Mesendoderm (in vitro differentiated cells): ENCODE measurements around the gene POLR1H.

ENCODE experiments used
- DNase-seq: peaks from one replicate; pipeline ENCODE4 v3.0.0; 2013
- H2AK5ac ChIP-seq: 2 replicates; pipeline ENCODE4 v1.6.1; 2013; ENCODE audit warnings: low read length, inconsistent platforms
- H2BK120ac ChIP-seq: 2 replicates; pipeline ENCODE4 v1.6.1; 2013; ENCODE audit warnings: low read depth, mild to moderate bottlenecking, low read length, moderate library complexity, mixed read lengths
- H2BK15ac ChIP-seq: replicated peaks from 2 replicates; pipeline ENCODE4 v1.6.1; 2013; ENCODE audit warnings: low read depth, mild to moderate bottlenecking, moderate library complexity
- H2BK5ac ChIP-seq: 2 replicates; pipeline ENCODE4 v1.6.1; 2013; ENCODE audit warnings: low read length, inconsistent platforms
- H3K18ac ChIP-seq: 2 replicates; pipeline ENCODE4 v1.6.1; 2013; ENCODE audit warnings: mild to moderate bottlenecking, low read length, mixed read lengths
- H3K23ac ChIP-seq: one replicate; pipeline ENCODE4 v1.6.1; 2013; ENCODE audit warnings: low read length
- H3K27ac ChIP-seq: 2 replicates; pipeline ENCODE4 v1.5.1; 2013; ENCODE audit warnings: low read depth, mild to moderate bottlenecking, inconsistent platforms, low read length, moderate library complexity
- H3K27me3 ChIP-seq: 2 replicates; pipeline ENCODE4 v1.6.1; 2013; ENCODE audit warnings: low read length, control low read depth, mild to moderate bottlenecking, inconsistent platforms; ENCODE audit not compliant: insufficient read depth, poor library complexity
- H3K36me3 ChIP-seq: 2 replicates; pipeline ENCODE4 v1.6.1; 2013; ENCODE audit warnings: low read length, inconsistent platforms; ENCODE audit not compliant: control insufficient read depth, insufficient read depth
- H3K4ac ChIP-seq: one replicate; pipeline ENCODE4 v1.6.1; 2013; ENCODE audit warnings: low read depth, mild to moderate bottlenecking, low read length, moderate library complexity
- H3K4me1 ChIP-seq: 2 replicates; pipeline ENCODE4 v1.6.1; 2013; ENCODE audit warnings: low read depth, low read length, inconsistent platforms; ENCODE audit not compliant: control insufficient read depth
- H3K4me2 ChIP-seq: 2 replicates; pipeline ENCODE4 v1.6.1; 2013; ENCODE audit warnings: low read length
- H3K4me3 ChIP-seq: 2 replicates; pipeline ENCODE4 v1.5.1; 2013; ENCODE audit warnings: mild to moderate bottlenecking, low read length
- H3K56ac ChIP-seq: one replicate; pipeline ENCODE4 v1.6.1; 2013; ENCODE audit warnings: low read length
- H3K79me1 ChIP-seq: 2 replicates; pipeline ENCODE4 v1.6.1; 2013; ENCODE audit warnings: low read length, inconsistent platforms
- H3K79me2 ChIP-seq: 2 replicates; pipeline ENCODE4 v1.6.1; 2013; ENCODE audit warnings: mild to moderate bottlenecking, low read length; ENCODE audit not compliant: control insufficient read depth, insufficient read depth
- H3K9ac ChIP-seq: 2 replicates; pipeline ENCODE4 v1.6.1; 2013; ENCODE audit warnings: low read length, inconsistent platforms
- H4K5ac ChIP-seq: one replicate; pipeline ENCODE4 v1.6.1; 2013; ENCODE audit warnings: low read length
- H4K8ac ChIP-seq: one replicate; pipeline ENCODE4 v1.6.1; 2013; ENCODE audit warnings: low read depth, mild to moderate bottlenecking, control low read depth, low read length, moderate library complexity
- WGBS: extraction: QIAGEN DNeasy Blood & Tissue Kit; methylation state at CpG from one replicate; pipeline ENCODE4 v1.1.7; 2013; ENCODE audit warnings: low lambda C conversion rate, missing lambda C conversion rate; ENCODE audit not compliant: insufficient coverage; ENCODE audit errors: extremely low coverage; 5-methylcytosine and 5-hydroxymethylcytosine counted together

Gene POLR1H

DNA sequence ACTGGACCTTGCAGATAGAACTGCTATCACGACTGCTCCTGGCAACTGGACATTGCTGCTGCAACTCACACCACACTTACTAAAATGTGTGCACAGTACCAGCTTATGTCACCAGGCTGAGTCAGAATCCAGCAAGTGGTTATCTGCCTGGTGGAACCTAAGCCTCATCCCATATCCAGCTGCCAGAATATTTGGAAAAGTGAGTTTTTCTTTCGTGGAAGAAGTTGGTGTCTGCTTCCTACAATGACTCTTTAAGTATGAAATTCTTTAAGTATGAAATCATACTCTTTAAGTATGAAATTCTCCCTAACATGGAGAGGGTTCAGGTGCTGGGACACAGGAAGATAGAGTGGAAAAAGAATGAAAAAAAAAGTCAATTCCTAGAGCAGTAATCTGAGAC is 16.4 kb upstream of the POLR1H start:
- no peak overlapping the region for H3K18ac ChIP-seq
- H4K8ac ChIP-seq, result no peak overlapping the region
- no peak overlapping the region for H3K4me2 ChIP-seq
- H3K9ac ChIP-seq, result no peak overlapping the region
- no peak overlapping the region for H3K27ac ChIP-seq
- no peak overlapping the region for H2AK5ac ChIP-seq
- no peak overlapping the region for H4K5ac ChIP-seq
- H3K36me3 ChIP-seq, result no peaks in the 10 kb centered on the region
- H2BK15ac ChIP-seq, result no peak overlapping the region
- H3K4ac ChIP-seq, result no peak overlapping the region
- no peaks in the 10 kb centered on the region for H3K4me1 ChIP-seq
- no peak overlapping the region for H3K56ac ChIP-seq
- H2BK120ac ChIP-seq, result no peak overlapping the region
- H3K23ac ChIP-seq, result no peak overlapping the region
- no peak for DNase-seq
- H3K79me1 ChIP-seq, result no peaks in the 10 kb centered on the region
- no peaks in the 10 kb centered on the region for H3K79me2 ChIP-seq
- no peaks in the 10 kb centered on the region for H3K27me3 ChIP-seq
- no peak overlapping the region for H3K4me3 ChIP-seq
- no CpG with 5 or more reads among the region's 2 CpGs for WGBS
- no peak overlapping the region for H2BK5ac ChIP-seq

DNA sequence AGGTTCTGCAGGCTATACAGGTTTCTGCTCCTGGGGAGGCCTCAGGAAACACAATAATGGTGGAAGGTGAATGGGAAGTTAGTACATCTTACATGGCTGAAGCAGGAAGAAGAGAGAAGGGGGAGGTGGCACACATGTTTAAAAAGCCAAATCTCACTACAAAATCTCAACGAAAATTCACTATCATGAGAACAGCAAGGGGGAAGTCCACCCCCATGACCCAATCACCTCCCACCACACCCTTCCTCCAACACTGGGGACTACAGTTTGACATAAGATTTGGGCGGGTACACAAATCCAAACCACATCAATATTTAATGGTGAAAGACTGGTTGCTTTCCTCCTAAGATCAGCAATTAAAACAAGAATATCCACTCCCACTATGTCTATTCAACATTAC is 13.8 kb upstream of the POLR1H start:
- H3K79me1 ChIP-seq, result no peaks in the 10 kb centered on the region
- H3K18ac ChIP-seq, result no peak overlapping the region
- no peak overlapping the region for H2BK5ac ChIP-seq
- no peak overlapping the region for H4K8ac ChIP-seq
- no peaks in the 10 kb centered on the region for H3K36me3 ChIP-seq
- no peak overlapping the region for H3K4ac ChIP-seq
- no peaks in the 10 kb centered on the region for H3K4me1 ChIP-seq
- no peaks in the 10 kb centered on the region for H3K79me2 ChIP-seq
- no peak overlapping the region for H2BK15ac ChIP-seq
- no peak overlapping the region for H3K4me2 ChIP-seq
- no peak overlapping the region for H3K4me3 ChIP-seq
- no peak overlapping the region for H3K27ac ChIP-seq
- no peak overlapping the region for H4K5ac ChIP-seq
- no peak overlapping the region for H2BK120ac ChIP-seq
- H3K27me3 ChIP-seq, result no peaks in the 10 kb centered on the region
- no peak for DNase-seq
- no peak overlapping the region for H3K23ac ChIP-seq
- WGBS, result no CpG with 5 or more reads among the region's 2 CpGs
- no peak overlapping the region for H3K9ac ChIP-seq
- no peak overlapping the region for H3K56ac ChIP-seq
- H2AK5ac ChIP-seq, result no peak overlapping the region

DNA sequence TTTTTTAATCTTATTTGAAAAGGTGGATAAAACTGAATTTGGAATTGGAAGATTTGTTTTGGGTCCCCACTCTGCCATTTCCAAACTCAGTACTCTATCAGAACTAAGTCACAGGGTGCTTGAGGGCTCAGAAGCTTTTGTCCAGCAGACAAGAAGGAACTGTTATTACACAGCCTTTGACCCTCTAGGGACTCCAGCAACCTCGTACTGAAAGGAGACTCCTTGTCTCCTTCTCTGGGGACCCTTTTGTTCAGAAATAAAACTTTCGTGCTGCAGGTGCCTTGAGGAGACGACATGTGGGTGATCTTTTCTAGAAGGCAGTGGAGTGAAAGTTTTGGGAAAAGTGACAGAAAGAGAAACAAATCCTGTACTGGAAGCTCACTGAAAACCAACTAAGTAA is 7.4 kb upstream of the POLR1H start:
- Histone ChIP-seq H3K27ac (no peak overlapping the region), H3K36me3 (no peaks in the 10 kb centered on the region), H2BK15ac (no peak overlapping the region), H3K9ac (no peak overlapping the region), H3K23ac (no peak overlapping the region), H3K4me3 (no peak overlapping the region), H3K4ac (no peak overlapping the region), H2BK5ac (no peak overlapping the region), H4K8ac (no peak overlapping the region), H3K79me1 (no peaks in the 10 kb centered on the region), H3K4me1 (no peaks in the 10 kb centered on the region), H2BK120ac (no peak overlapping the region), H4K5ac (no peak overlapping the region), H2AK5ac (no peak overlapping the region), H3K56ac (no peak overlapping the region), H3K18ac (no peak overlapping the region), H3K79me2 (no peaks in the 10 kb centered on the region), H3K4me2 (no peak overlapping the region), H3K27me3 (no peaks in the 10 kb centered on the region)
- no peak for DNase-seq
- WGBS, result no CpG with 5 or more reads among the region's 3 CpGs

DNA sequence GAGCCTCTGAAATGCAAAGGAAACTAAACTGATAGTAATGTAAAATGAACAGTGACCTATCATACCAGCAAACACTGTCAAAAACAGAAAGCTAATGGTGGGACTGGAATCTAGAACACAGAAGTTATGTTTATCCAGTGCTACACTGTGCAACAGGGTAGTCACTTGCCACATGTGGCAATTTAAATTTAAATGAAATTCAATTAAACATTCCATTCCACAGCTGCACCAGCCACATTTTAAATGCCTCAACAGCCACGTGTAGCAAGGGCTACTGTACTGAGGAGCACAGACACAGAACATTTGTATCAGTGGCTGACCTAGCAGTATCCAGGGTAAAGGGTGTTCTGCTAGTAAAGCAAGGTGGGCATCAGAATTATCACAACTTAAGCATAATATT is 5.6 kb upstream of the POLR1H start:
- Histone ChIP-seq H3K9ac (no peak overlapping the region), H2BK120ac (no peak overlapping the region), H3K23ac (no peak overlapping the region), H3K4me3 (no peak overlapping the region), H3K56ac (no peak overlapping the region), H3K79me1 (peaks cover 2% of the 10 kb centered on the region), H2AK5ac (no peak overlapping the region), H3K27ac (no peak overlapping the region), H2BK5ac (no peak overlapping the region), H3K18ac (no peak overlapping the region), H3K36me3 (no peaks in the 10 kb centered on the region), H3K27me3 (no peaks in the 10 kb centered on the region), H3K79me2 (peaks cover under 1% of the 10 kb centered on the region), H4K8ac (no peak overlapping the region), H2BK15ac (no peak overlapping the region), H3K4me2 (no peak overlapping the region), H3K4me1 (peaks cover 2% of the 10 kb centered on the region), H4K5ac (no peak overlapping the region), H3K4ac (no peak overlapping the region)
- DNase-seq, result no peak
- no CpG with 5 or more reads among the region's 1 CpG for WGBS

DNA sequence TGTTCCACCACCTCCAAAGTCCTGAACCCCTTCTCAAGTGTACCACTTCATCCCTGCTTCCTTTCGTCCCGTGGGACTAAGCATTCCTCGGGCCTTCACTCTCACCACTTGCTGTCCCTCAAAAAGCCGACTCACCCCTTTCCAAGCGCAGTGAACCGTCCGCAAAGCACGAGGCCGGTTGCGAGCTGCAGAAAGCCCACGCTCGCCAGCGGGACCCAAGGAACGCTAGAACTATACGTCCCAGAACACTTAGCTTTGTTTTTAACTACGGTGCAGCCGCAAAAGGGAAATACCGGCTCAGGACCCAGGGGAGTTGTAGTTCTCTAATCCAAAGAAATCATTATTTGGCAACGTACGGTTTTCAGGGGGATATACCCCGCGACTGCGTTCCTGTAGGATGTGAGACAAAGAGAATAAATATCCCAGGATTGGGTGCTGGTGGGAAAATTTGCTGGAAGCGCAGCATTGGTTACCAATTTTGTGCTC is 416 bp upstream of the POLR1H start:
- Histone ChIP-seq H2BK5ac (no peak overlapping the region), H3K79me2 (peaks cover 4% of the 10 kb centered on the region), H2BK15ac (no peak overlapping the region), H2BK120ac (no peak overlapping the region), H3K27me3 (no peaks in the 10 kb centered on the region), H3K79me1 (peaks cover 8% of the 10 kb centered on the region), H3K36me3 (no peaks in the 10 kb centered on the region), H3K4me1 (peaks cover 4% of the 10 kb centered on the region), H3K56ac (peak overlapping the region; percentile 92), H3K18ac (no peak overlapping the region), H4K5ac (peak overlapping the region; percentile 47), H3K4ac (no peak overlapping the region), H3K23ac (no peak overlapping the region), H3K4me2 (peak overlapping the region; percentile 79), H3K27ac (no peak overlapping the region), H2AK5ac (no peak overlapping the region), H3K4me3 (peak overlapping the region; percentile 76), H3K9ac (peak overlapping the region; percentile 81), H4K8ac (peak overlapping the region; percentile 84)
- no CpG with 5 or more reads among the region's 24 CpGs for WGBS
- DNase-seq, result peak; percentile 43

DNA sequence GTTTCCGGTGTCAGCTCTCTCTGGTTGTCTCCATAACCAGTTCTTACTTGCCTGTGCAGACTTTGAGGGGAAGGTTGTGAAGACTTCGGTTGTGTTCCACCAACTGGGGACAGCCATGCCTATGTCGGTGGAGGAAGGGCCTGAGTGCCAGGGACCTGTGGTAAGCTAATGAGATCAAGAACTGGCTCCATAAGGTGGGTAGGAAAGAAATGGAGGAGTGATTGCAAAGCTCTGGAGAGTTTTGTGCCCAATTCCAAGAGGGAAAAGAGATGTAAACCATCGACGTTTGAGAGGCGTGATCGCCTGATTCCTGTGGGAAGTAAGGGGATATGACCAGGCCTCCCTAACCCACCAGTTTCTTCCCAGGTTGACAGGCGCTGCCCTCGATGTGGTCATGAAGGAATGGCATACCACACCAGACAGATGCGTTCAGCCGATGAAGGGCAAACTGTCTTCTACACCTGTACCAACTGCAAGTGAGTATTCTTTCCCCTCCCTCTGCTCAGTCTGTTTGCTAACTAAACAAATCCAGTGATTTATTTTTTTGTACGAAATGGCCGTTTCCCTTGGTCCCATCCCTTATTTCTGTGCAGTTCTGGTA is 893 bp downstream of the POLR1H start:
- Histone ChIP-seq H3K56ac (peak overlapping the region; percentile 98), H3K4me1 (peaks cover 4% of the 10 kb centered on the region), H3K4me3 (peak overlapping the region; percentile 97), H3K4ac (no peak overlapping the region), H3K27ac (no peak overlapping the region), H3K23ac (no peak overlapping the region), H4K5ac (no peak overlapping the region), H3K9ac (peak overlapping the region; percentile 97), H3K79me1 (peaks cover 8% of the 10 kb centered on the region), H2BK15ac (no peak overlapping the region), H2BK120ac (no peak overlapping the region), H3K27me3 (no peaks in the 10 kb centered on the region), H2BK5ac (no peak overlapping the region), H3K18ac (no peak overlapping the region), H3K4me2 (peak overlapping the region; percentile 94), H3K79me2 (peaks cover 4% of the 10 kb centered on the region), H4K8ac (no peak overlapping the region), H2AK5ac (peak overlapping the region; percentile 27), H3K36me3 (no peaks in the 10 kb centered on the region)
- no peak for DNase-seq
- WGBS, result no CpG with 5 or more reads among the region's 13 CpGs
